Astrocyte of the hippocampus (primary cell): ENCODE data around the gene BATF2.
"Not testable (repeated sequence)": the region's sequence is repeated elsewhere in the genome, so short reads cannot be mapped to it uniquely, and the experiment has no call there.

Experiments
- DNase-seq: peaks from one replicate; pipeline ENCODE4 v3.0.0; 2011; ENCODE audit warnings: low read depth, low spot score

Gene BATF2

DNA sequence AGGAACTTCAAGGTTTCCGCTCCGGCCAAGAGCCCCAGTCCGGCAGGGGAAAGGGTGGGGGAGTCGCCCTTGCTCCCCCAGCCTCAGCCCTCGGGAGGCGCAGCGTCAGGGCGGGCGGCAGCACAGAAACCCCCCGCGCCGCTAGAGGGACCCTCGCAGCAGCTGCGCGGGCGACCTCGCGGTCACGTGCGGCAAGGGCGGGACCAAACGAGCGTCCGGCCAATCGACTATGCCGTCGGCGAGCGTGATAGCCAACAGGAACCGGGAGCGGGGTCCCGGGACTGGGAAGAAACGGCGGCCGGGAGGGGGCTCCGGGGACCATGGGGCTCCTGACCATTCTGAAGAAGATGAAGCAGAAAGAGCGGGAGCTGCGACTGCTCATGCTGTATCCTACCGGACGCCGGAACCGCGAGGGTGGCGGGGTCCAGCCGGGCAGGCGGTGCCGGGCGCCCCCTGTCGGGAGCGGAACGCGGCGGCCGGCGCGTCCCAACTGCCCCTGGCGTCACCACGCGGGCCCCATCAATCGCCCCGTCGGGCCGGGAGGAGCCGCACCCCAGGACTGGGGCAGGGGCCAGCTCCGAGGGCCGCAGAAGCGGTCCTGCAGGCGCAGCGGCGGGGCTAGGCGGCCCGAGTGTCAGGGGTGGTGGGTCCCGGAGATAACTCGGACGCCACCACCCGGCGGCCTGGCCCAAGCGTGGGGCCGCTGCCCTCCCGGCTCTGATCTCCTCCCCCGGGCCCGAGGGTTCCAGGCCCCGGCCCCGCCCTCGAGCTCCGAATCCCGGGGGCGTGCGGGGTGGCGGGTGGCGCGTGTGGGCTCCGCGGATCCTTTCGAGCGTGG lies 17.3 kb upstream of the BATF2 start, which contains the start of gene ARL2:
TSS of gene ARL2 (plus strand) at position 273 of the 838 bp plus-strand sequence. CDS start at position 321, 48 bp downstream.
- peak; percentile 96 for DNase-seq

GRCh38 chr11:65013130-65013887 lies 16.5 kb upstream of the BATF2 start:
- DNase-seq: peak; percentile 94

GRCh38 chr11:65008873-65009272 lies 12.1 kb upstream of the BATF2 start:
- DNase-seq: no peak

DNA sequence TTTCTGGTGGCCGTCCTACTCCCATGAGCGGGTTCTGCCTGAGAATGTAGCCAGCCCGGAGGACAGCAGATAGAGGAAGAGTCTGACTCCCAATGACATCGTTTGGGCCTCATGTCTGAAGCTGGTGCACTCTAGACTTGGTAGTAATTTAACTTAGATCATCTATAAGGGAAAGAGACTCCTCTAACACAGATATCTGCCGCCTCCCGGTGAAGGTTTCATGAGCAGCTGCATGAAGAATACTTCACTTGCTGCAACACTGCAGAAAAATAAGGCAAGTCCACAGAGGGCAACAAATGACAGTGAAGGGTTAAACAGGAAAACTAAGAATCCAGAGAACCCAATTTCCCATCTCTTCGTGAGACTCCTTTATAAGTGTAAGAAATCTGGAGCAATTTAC lies 11.2 kb upstream of the BATF2 start:
- no peak for DNase-seq

- DNase-seq: not testable (repeated sequence)
These were observed 7.2 kb upstream of the BATF2 start for GRCh38 chr11:65003968-65004367.

GRCh38 chr11:65003282-65003681 lies 6.5 kb upstream of the BATF2 start:
- peak; percentile 65 for DNase-seq

GRCh38 chr11:65002706-65003105 lies 5.9 kb upstream of the BATF2 start:
- DNase-seq: no peak

DNA sequence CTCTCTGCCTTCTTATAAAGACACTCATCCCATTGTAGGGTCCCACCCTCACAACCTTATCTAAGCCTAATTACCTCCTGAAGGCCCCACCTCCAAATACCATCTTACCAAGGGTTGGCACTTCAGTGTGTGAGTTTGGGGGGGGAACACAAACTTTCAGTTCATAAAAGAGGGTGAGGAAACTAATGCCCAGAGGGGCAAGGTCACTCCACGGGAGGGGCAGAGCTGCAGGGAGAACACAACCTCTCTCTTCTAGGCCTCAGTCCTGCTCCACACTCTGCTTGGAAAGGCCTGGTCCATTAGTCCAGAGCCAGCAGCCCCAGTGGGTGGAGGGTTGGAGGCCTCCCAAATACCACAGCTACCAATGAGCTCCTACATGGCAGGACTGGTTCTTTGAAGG lies 2.7 kb upstream of the BATF2 start:
- DNase-seq: no peak

GRCh38 chr11:64998690-64999431 lies 2.1 kb upstream of the BATF2 start:
- DNase-seq: no peak

DNA sequence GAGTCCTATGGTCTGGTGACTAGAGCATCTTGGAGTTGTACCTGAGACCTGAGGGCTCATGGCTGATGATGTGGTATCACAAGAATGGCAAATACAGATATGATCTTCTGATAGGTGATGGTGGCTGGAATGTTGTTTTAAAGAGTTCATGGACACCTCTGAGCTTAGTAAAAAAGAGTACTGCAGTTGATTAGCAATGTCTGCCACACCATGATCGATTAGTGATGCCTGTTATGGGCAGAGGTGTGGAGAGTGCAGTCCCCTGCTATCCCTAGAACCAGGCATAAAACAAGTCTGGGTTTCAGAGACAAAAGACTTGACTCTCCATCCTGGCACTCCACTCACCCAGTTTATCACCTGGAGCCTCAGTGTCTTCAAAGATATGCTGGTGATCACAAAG lies 1.4 kb upstream of the BATF2 start:
- no peak for DNase-seq

DNA sequence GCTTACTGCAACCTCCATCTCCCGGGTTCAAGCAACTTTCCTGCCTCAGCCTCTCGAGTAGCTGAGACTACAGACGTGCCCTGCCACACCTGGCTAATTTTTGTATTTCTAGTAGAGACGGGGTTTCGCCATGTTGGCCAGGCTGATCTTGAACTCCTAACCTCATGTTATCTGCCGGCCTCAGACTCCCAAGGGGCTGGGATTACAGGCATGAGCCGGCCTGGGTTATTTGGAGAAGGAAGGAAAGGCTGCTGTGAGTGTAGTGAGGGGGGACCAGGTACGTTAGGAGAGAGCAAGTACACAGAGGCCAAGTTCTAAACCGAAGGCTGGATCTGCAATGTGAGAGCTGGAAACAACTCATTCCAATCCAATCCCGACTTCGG lies 453 bp downstream of the BATF2 start:
- no peak for DNase-seq

DNA sequence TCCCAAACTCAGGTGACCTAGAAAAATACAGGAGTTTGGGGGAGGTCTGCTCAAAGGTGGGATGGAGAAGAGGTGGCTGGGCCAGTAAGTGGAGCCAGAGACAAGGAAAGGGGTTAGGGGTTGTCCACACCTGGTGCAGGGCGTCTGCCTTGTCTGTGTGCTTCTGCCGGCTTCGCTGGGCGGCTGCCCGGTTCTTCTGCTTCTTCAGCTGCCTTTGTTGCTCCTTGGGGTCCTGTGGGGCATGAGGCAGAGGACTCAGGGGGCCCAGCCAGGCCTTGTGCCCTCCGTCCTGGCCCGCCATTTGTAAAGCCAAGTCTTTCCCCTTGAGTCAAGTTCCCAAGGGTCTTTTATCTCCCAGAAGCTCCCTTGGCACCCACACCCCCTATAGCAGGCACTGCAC lies 2.5 kb downstream of the BATF2 start:
- DNase-seq: no peak

- DNase-seq: peak; percentile 11
These were observed 6.4 kb downstream of the BATF2 start for GRCh38 chr11:64990222-64990923.

- DNase-seq: no peak
These were observed 7.4 kb downstream of the BATF2 start for GRCh38 chr11:64989416-64989815.

GRCh38 chr11:64987998-64988854 lies 8.5 kb downstream of the BATF2 start:
- no peak for DNase-seq

DNA sequence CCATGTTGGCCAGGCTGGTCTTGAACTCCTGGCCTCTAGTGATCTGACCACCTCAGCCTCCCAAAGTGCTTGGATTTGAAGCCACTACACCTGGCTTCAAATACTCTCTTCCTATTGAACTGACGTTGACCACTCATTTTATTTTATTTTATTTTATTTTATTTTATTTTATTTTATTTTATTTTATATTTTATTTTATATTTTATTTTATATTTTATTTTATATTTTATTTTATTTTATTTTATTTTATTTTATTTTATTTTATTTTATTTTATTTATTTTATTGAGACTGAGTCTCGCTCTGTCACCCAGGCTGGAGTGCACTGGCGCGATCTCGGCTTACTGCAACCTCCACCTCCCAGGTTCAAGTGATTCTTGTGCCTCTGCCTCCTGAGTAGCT lies 13.4 kb downstream of the BATF2 start:
- not testable (repeated sequence) for DNase-seq

GRCh38 chr11:64976651-64977050 lies 20.1 kb downstream of the BATF2 start:
- DNase-seq: no peak

DNA sequence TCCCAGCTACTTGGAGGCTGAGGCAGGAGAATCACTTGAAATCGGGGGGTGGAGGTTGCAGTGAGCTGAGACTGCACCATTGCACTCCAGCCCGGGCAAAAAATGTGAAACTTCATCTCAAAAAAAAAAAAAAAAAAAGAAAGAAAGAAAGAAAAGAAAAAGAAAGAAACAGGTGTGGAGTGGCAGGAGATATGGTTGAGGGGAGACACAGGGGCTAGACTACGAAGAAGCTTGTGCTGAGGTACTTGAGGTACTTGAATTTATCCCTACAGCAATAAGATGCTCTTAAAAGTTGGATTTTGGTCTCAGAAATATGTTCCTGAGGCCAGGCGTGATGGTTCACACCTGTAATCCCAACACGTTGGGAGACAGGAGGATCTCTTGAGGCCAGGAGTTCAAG lies 22.6 kb downstream of the BATF2 start:
- DNase-seq: no peak

GRCh38 chr11:64971421-64972233 lies 25.1 kb downstream of the BATF2 start, which contains the start of gene MAJIN:
Gene MAJIN (minus strand): TSS chr11:64972108. CDS start chr11:64959405, 12,703 bp downstream.
- DNase-seq: peak; percentile 77

DNA sequence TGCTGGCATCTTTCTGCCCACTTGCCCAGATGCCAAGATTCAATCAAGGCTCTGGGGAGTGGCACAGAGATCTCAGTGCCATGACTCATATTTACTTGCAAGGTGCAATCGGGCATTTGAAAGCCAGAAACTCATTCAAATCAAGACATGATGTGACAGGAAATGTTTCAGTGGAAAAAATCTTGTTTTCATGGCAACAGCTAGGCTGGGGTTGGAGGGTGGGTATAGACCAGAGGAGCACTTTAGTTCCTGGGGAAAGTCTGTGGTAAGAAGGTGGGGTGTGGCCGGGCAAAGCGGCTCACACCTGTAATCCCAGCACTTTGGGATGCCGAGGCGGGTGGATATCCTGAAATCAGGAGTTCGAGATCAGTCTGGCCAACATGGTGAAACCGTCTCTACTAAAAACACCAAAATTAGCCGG lies 26.0 kb downstream of the BATF2 start:
- no peak for DNase-seq
